Stimulated activated CD8-positive, alpha-beta memory T cell treated with anti-CD3 and anti-CD28 coated beads, Interleukin-7, amount 100 ng/mL, for 4 hours (primary cell): ENCODE measurements around the gene IL12RB2.

ENCODE experiments used
- DNase-seq, 2 donors: peaks; one replicate each; pipeline ENCODE4 v3.0.0-alpha.2; 2020; ENCODE audit warnings: low read depth in 2 of 2

IL12RB2 gene

DNA sequence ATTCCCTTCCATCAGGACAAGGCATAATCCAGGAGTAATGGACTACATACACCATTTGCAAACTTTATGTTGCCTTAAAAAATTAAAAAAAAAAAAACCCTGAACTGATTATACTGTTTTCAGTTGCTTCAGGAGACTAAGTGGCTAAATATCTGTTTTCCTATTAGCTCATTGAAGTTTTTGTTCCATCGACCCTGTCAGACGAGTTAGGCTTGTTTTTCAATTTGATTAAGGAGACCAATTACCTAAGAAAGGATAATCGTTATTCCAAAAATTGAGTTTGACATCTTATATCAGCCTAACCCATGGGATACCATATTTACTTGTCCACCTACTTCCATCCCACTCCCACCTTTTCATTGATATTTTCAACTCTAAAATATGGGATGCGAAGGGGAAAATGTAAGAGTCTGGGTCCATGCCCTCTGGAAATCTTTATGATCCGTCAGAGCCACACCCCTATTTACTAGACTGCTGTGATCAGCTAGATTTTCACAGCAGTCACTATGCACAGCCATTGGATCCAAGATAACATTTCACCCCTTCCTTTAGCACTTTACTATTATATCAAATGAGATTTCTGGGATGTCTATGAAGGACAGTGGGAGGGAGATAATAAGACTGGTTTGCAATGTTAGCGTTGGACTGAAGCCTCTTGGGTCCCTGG, 41.0 kb downstream of the IL12RB2 start:
- DNase-seq, result no peak

DNA sequence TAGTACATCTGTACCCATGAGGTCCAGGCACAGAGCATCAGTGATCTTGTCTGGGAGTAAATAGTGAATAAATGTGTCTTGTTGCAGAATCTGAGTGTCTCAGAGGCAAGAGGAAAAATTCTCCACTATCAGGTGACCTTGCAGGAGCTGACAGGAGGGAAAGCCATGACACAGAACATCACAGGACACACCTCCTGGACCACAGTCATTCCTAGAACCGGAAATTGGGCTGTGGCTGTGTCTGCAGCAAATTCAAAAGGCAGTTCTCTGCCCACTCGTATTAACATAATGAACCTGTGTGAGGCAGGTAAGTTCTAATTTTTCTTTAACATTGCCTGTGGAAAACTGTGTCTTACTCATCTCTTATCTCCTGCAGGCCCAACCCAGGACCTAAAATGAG, 43.1 kb downstream of the IL12RB2 start:
- no peak for DNase-seq

GRCh38 chr1:67352211-67352610, 44.5 kb downstream of the IL12RB2 start:
- DNase-seq, result no peak

DNA sequence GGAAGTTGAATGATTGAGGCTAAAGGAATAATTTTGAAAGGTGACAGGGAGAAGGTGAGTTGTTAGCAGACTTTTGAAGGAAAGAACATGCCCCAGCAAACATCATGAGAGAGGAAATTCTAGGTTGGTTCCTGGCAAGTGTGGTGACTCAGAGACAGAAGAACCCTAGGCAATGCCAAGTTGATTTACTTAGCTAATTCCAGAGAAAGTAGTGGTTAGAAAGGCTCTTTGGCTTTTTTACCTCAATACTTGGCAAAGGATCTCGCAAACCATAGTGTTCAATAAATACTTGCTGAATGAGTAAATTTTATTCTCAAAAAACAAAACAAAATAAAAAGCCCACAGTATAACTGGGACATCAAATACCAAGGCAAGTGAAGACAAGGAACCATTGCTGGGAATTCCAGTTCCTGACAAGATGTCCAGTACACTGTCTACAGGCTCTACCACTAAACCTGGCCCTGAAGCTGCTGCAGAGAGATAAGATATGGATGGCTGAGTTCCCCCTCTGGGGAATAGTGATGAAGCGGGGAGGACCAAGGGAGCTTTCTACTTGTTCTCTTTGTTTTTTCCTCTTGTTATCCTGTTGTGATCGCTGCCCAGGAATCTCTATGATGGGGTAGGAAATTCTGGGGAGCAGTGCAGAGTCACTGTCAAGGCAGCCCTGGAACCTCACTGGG, 48.2 kb downstream of the IL12RB2 start:
- DNase-seq, result no peak

- no peak for DNase-seq
These were observed 51.9 kb downstream of the IL12RB2 start for GRCh38 chr1:67359592-67359991.

DNA sequence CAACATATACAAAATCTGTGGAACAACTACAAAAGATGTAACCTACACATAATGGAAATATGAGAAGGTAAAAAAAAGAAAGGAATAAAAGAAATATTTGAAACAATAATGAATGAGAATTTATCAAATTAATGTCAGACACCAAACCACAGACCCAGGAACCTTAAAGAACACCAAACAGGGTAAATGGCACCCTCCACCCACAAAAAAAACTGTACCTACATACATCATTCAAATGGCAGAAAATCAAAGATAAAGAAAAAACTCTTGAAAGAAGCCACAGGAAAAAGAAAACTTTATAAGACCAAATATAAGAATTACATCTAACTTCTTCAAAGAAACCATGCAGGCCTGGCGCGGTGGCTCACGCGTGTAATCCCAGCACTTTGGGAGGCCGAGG, 54.0 kb downstream of the IL12RB2 start:
- DNase-seq, result no peak

DNA sequence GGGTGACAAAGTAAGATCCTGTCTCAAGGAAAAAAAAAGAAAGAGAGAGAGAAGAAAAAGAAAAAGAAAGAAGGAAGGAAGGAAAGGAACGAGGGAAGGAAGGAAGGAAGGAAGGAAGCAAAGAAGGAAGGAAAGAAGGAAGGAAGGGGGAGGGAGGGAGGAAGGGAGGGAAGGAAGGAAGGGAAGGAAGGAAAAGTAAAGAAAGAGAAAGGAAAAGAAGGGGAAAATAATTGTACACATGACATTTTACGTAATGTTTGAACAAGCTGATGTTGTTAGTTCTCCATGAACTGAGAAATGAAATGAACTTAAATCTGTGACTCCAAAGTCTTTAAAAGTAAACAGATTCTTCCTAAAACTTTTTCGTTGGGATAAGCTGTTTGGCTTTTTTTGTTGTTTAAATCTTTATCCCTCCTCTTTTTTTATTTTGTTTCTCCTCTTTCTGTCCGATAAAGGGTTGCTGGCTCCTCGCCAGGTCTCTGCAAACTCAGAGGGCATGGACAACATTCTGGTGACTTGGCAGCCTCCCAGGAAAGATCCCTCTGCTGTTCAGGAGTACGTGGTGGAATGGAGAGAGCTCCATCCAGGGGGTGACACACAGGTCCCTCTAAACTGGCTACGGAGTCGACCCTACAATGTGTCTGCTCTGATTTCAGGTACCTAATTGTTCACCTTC, 59.8 kb downstream of the IL12RB2 start:
- DNase-seq, result no peak

GRCh38 chr1:67368046-67368514, 60.4 kb downstream of the IL12RB2 start:
- DNase-seq, result no peak

DNA sequence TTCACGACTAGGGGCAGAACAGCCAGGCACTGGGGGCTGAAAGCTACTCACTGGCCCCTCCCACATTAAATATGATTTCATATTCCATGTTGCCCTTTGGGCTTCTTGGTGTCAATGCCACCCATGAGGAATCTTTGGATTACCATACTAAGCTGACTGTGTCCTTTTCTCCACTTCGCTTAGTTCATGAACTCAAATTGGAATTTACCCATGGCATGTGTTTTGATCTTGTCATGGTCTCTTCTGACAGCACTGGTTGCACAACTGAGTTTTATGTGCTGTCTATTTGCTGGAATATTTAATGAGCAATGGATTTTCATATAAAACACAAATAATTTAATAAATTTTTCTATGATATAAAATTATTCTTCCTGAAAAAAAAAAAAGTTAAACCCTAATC, 63.4 kb downstream of the IL12RB2 start:
- no peak for DNase-seq

- no peak for DNase-seq
These were observed 64.0 kb downstream of the IL12RB2 start for GRCh38 chr1:67371681-67372080.

DNA sequence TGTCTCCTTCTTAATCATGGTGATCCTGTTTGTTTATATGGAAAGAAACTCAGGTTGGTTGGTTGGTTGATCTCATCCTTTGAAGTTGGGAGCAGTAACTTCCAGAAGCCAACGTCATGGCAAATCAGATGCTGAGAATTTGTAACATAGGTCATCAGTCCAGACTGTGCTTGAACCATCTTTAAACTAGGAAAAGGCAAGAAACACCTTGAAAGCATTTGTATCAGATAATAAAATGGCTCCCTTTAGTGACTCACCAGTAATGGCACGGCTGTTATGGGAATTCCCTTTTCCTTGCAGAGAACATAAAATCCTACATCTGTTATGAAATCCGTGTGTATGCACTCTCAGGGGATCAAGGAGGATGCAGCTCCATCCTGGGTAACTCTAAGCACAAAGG, 64.5 kb downstream of the IL12RB2 start:
- no peak for DNase-seq

GRCh38 chr1:67372898-67373297, 65.2 kb downstream of the IL12RB2 start:
- DNase-seq, result no peak

DNA sequence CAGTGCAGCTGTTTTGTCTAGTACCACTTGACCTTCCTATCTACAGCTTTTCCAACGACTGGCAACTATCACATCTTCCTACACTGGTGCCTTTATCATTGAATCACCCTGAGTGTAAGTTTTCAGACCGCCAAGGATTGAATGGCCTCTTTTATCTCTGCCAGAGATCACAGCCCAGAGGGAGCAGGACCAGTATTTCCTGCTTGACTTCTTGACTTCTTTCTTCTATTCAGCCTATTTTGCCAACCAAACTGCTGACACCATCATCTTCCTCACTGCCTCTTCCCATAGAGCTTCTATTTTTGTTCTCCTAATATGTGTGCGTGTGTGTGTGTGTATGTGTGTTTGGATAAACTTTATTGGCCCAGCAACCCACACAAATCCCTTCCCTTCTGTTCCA, 68.7 kb downstream of the IL12RB2 start:
- no peak for DNase-seq

DNA sequence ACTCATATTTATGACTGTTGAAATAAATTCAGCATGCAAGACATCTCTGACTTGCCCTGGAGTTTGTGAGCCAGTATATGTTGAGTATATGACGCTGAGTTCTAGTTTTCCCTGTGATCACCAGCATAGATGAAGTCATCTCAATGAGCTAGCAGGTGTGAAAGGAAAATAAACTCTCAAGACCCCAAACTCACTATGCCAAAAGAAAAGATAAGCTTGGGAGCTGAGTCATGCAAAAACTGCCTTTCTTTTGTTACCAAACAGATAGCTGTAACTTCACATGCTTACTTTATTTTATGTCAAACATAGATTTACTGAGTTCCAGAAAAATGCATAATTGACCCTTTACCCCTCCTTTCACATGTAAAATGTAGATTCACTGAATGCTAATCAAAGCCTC, 69.6 kb downstream of the IL12RB2 start:
- DNase-seq, result no peak

DNA sequence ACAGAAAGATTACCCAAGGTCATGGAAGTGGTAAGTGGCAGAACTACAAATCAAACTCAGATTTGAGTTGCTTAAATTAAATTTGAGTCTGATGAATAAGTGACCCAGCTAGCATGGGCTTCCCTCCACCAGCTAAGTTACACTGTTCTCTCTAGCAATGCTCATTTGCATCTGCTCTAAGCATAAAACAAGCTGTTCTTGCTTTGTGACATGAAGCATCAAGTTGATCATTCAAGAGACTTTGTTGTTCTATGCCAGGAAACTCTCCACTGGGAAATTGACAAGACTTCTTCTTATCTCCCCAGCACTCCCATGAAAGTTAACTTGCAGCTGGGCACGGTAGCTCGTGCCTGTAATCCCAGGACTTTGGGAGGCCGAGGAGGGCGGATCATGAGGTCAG, 73.5 kb downstream of the IL12RB2 start:
- DNase-seq, result no peak

DNA sequence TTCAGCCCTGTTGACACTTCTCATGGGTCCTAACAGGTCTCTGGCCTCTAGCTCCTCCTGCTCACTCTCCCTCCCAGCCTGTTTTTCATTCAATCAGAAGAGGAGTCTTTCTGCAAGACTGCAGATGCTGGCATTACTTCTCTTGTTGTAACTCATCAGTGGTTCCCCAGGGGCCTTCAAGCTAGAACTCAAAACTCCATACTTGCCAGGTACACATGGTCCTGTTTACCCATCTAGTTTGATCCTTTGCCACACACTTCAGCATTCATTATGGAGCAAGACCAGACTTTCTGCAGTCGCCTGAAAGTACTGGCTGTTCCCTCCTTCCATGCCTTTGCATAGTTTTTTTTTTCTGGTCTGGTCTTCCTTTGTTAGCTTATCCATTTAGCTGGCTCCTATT, 74.6 kb downstream of the IL12RB2 start:
- DNase-seq, result no peak

DNA sequence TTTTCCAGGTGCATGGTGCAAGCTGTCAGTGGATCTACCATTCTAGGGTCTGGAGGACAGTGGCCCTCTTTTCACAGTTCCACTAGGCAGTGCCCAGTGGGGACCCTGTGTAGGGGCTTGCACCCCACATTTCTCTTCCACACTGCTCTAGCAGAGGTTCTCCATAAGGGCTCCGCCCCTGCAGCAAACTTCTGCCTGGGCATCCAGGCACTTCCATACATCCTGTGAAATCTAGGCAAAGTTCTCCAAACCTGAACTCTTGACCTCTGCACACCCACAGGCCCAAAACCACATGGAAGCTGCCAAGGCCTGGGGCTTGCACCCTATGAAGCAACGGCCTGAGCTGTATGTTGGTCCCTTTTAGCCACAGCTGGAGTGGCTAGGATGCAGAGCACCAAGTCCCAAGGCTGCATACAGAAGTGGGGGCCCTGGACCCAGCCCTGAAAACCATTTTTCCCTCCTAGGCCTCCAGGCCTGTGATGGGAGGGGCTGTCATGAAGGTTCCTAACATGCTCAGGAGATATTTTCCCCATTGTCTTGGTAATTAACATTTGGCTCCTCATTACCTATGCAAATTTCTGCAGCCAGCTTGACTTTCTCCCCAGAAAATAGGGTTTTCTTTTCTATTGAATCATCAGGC, 76.4 kb downstream of the IL12RB2 start:
- no peak for DNase-seq

- no peak for DNase-seq
These were observed 82.6 kb downstream of the IL12RB2 start for GRCh38 chr1:67390041-67390887.

- no peak for DNase-seq
These were observed 85.6 kb downstream of the IL12RB2 start for GRCh38 chr1:67393240-67393639.

DNA sequence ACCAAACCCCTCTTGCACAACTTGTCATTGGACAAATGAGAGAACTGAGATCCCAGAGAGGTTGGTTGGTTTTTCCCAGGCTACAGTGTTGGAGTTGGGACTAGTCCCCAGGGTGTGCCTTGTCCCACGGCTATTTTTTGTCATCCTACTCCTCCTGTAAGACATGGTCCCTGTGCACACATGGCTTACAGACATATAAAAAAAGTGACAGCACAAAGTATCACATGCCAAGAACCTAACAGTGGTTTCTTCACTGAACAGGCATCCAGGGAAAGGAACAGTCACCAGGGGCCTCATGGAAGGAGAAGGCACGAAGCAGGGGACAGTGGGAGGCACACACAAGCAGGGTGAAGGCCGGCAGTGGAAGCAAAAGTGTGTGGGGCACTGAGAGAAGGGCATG, 86.1 kb downstream of the IL12RB2 start:
- no peak for DNase-seq

- DNase-seq, result no peak
These were observed 86.9 kb downstream of the IL12RB2 start for GRCh38 chr1:67394548-67394947.
